GM21515 (cell line): Measurements from ENCODE around the gene CSF2.

Experiments
- ATAC-seq: cut with Tn5 transposase; IDR thresholded peaks from one replicate; pipeline ENCODE4 v1.9.1; 2021; ENCODE audit not compliant: unreplicated experiment

The CSF2 gene

GRCh38 chr5:132054697-132055440 lies 18.7 kb upstream of the CSF2 start:
- ATAC-seq: no peak

DNA sequence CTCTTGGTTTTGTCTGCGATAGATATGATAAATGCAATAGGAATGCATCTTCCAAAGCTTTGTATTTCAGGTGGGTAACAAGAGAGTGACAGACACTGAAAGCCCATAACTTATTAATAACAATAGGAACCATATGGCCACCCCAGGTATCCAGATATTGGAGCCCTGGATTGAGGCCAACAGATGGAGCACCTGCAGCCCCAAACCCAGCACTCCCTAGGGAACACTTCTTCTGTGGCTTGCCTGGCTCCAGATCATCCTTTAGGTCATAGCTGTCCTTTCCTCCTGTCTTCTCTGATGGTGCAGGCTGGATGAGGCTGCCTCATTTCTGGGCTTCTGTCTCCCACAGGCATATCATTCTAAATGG lies 18.2 kb upstream of the CSF2 start:
- no peak for ATAC-seq

GRCh38 chr5:132055808-132056609 lies 17.6 kb upstream of the CSF2 start:
- no peak for ATAC-seq

- no peak for ATAC-seq
These were observed 16.7 kb upstream of the CSF2 start for GRCh38 chr5:132056610-132057497.

- ATAC-seq: no peak
These were observed 15.9 kb upstream of the CSF2 start for GRCh38 chr5:132057498-132058255.

- ATAC-seq: no peak
These were observed 14.9 kb upstream of the CSF2 start for GRCh38 chr5:132058646-132059042.

- no peak for ATAC-seq
These were observed 14.4 kb upstream of the CSF2 start for GRCh38 chr5:132059043-132059695.

DNA sequence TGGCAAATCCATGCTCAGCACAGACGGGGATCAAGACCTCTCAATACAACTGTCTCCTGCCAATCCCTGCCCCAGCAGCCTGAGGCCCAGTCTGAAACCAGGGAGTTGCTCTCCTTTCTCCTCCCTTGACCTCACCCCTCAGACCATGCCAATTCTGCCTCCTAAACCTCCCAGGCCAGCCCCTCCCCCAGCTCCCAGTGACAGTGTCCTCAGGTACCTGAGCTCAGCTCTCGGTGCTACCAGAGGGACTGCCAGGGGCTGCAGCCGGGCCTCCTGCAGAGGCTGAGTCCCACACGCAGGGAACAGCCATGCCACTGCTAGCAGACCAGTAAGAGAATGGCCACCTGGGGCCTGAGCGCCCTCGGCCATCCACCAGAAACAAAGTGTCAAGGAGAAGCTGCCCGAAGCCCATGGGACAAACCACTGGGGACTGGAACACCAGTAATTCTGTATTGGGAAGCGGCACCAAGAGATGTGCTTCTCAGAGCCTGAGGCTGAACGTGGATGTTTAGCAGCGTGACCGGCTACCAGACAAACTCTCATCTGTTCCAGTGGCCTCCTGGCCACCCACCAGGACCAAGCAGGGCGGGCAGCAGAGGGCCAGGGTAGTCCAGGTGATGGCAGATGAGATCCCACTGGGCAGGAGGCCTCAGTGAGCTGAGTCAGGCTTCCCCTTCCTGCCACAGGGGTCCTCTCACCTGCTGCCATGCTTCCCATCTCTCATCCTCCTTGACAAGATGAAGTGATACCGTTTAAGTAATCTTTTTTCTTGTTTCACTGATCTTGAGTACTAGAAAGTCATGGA lies 13.7 kb upstream of the CSF2 start:
- no peak for ATAC-seq

DNA sequence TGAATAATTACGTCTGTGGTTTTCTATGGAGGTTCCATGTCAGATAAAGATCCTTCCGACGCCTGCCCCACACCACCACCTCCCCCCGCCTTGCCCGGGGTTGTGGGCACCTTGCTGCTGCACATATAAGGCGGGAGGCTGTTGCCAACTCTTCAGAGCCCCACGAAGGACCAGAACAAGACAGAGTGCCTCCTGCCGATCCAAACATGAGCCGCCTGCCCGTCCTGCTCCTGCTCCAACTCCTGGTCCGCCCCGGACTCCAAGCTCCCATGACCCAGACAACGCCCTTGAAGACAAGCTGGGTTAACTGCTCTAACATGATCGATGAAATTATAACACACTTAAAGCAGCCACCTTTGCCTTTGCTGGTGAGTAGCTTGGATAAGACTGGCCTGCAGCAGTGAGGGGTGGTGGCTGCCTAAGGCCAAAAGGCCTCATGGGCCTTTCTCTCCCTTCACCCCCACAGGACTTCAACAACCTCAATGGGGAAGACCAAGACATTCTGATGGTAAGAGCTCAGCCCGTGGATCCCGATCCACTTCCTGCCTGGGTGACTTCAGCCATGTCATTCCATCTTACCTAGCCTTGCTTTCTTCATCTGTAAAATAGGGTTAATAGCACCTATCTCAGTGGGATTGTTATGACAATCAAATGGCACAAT lies 13.0 kb upstream of the CSF2 start, which contains the start of gene IL3:
TSS of gene IL3 (plus strand) at position 155 of the 661 bp plus-strand sequence. CDS start at position 207, 52 bp downstream.
- no peak for ATAC-seq

- ATAC-seq: no peak
These were observed 10.3 kb upstream of the CSF2 start for GRCh38 chr5:132063090-132063911.

DNA sequence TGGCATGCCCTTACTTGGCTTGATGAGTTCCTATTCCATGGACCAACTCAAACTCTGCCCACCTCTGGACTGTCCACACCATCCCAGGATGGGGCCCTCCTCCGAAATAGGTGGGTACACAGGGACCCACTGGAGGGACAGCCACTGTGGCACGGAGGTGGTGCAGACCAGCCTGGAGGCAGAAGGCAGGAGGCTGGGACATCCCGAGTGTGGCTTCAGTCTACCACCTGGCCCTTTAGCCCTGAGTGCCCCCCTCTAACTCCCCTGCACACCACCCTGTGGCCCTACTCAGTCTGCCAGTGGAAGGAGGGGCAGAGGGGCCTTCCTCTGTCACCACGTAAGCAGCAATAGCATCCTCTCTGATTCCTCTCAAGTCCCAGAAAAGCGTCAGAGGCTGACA lies 9.4 kb upstream of the CSF2 start:
- ATAC-seq: no peak

- peak; percentile 71 for ATAC-seq
These were observed 8.8 kb upstream of the CSF2 start for GRCh38 chr5:132064738-132065331.

- ATAC-seq: no peak
These were observed 8.1 kb upstream of the CSF2 start for GRCh38 chr5:132065351-132065937.

GRCh38 chr5:132065951-132066701 lies 7.5 kb upstream of the CSF2 start:
- ATAC-seq: no peak

DNA sequence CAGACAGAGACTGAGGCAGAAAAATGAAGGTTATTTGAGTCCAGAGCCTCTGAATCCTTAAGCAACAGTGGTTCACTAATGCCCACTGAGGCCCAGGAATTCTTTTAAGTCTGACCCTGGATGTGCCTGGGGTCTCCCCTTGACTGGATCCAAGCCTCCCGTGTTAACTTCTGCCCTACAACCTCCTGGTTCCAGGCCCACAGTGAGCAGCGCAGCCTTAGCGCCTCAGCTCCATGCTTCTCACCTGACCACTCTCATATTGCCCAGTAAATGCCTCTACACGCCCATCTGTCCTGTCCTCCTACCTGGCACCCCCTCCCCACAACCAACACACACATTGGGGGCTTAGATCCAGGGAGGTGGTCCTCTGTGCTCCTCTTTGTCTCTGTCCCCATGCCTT lies 6.7 kb upstream of the CSF2 start:
- no peak for ATAC-seq

- ATAC-seq: no peak
These were observed 6.1 kb upstream of the CSF2 start for GRCh38 chr5:132067451-132067850.
